Upper lobe of left lung (tissue), 6 donors: ENCODE data around the gene CAB39L. TPM values are rescaled to one million over a fixed set of nuclear protein-coding genes. Genes with fewer than 3 reads are reported as not detected.

ENCODE experiments used
- ATAC-seq, 2 donors: fragments of 200-7000 bp; cut with Tn5 transposase; one replicate each; pipeline ENCODE4 v1.9.1; 2022; ENCODE audit warnings: mild to moderate bottlenecking in 2 of 2, moderate library complexity in 2 of 2; ENCODE audit not compliant: low FRiP score in 2 of 2
- DNase-seq, 2 donors: peaks; one replicate each; pipeline ENCODE4 v3.0.0-alpha.2; 2019 to 2020
- H3K27ac ChIP-seq, 4 donors: fragments of 200-600 bp; sonication (generic); one replicate each; pipeline ENCODE4 v1.5.1; 2016 to 2019
- H3K27me3 ChIP-seq, 4 donors: fragments of 200-600 bp; sonication (generic); one replicate each; pipeline ENCODE4 v1.5.1; 2017 to 2019
- H3K36me3 ChIP-seq, 4 donors: fragments of 200-600 bp; sonication (generic); one replicate each; pipeline ENCODE4 v1.5.1; 2016 to 2019
- H3K4me1 ChIP-seq, 4 donors: fragments of 200-600 bp; sonication (generic); one replicate each; pipeline ENCODE4 v1.5.1; 2018 to 2019
- H3K4me3 ChIP-seq, 4 donors: fragments of 200-600 bp; sonication (generic); one replicate each; pipeline ENCODE4 v1.5.1; 2017 to 2019; ENCODE audit warnings: mild to moderate bottlenecking in 2 of 4, moderate library complexity in 1 of 4
- H3K9me3 ChIP-seq, 4 donors: fragments of 200-600 bp; sonication (generic); one replicate each; pipeline ENCODE4 v1.5.1; 2018 to 2019
- EP300 ChIP-seq, 4 donors: sonication (generic); formaldehyde crosslinking; IDR thresholded peaks; one replicate each; pipeline ENCODE4 v1.5.1; 2017; ENCODE audit warnings: antibody characterized with exemption in 4 of 4, control low read depth in 2 of 4
- POLR2A ChIP-seq, 4 donors: fragments of 450-650 bp; IDR thresholded peaks; one replicate each; pipeline ENCODE4 v1.5.1; 2016 to 2017; ENCODE audit warnings: antibody characterized with exemption in 4 of 4, mild to moderate bottlenecking in 2 of 4
- POLR2AphosphoS5 ChIP-seq, 2 donors: sonication (generic); formaldehyde crosslinking; IDR thresholded peaks; one replicate each; pipeline ENCODE4 v1.5.1; 2017; ENCODE audit warnings: antibody characterized with exemption in 2 of 2
- WGBS, 2 donors: methylation state at CpG; one replicate each; pipeline ENCODE4 v1.1.5; 2017 to 2018; 5-methylcytosine and 5-hydroxymethylcytosine counted together
- total RNA-seq, 6 donors: library from RNA; depleted of rRNA in 4 of 6; stranded (reverse); fragments of >200 nt in 4 of 6; gene quantifications; one replicate each; pipeline versions ENCODE4 v1.1.0 to v1.2.1, GENCODE V29; 2016 to 2021
- TF ChIP-seq, protein P1 (sequence below), 6 experiments: fragments of 450-650 bp in 4 of 6; fragments of 200-600 bp in 2 of 6; sonication (generic) in 2 of 6; IDR thresholded peaks; one replicate each; pipeline ENCODE4 v1.5.1; 2016 to 2019; ENCODE audit warnings: antibody characterized with exemption in 6 of 6
- donor health status: DM: no; HTN: no; CAD: no; lungs with moderate emphysema.
- donor health status: DM: no; HTN: yes; CAD: no; lungs with severe emphysema.

CAB39L gene
- total RNA-seq, 6 donors from 2014 or later = 12.5 to 49.2 (median 19.5) TPM

GRCh38 chr13:49429121-49429520, 14.7 kb downstream of the CAB39L start:
- ATAC-seq (no peak), DNase-seq (no peak)
- Histone ChIP-seq H3K4me3 (no peak overlapping the region), H3K9me3 (no peaks in the 10 kb centered on the region), H3K4me1 (no peaks in the 10 kb centered on the region), H3K36me3 (peaks cover 0 to 5% (median 2%) of the 10 kb centered on the region in 4 donors), H3K27ac (no peak overlapping the region), H3K27me3 (no peaks in the 10 kb centered on the region)
- WGBS, 2 donors = 88 to 90% methylated on average over 1 of the region's 1 CpG
- TF ChIP-seq POLR2AphosphoS5 (IDR thresholded peaks at IDR 0.05) = no peak
- TF ChIP-seq EP300 (IDR thresholded peaks at IDR 0.05) = no peak
- TF ChIP-seq, protein P1, sequence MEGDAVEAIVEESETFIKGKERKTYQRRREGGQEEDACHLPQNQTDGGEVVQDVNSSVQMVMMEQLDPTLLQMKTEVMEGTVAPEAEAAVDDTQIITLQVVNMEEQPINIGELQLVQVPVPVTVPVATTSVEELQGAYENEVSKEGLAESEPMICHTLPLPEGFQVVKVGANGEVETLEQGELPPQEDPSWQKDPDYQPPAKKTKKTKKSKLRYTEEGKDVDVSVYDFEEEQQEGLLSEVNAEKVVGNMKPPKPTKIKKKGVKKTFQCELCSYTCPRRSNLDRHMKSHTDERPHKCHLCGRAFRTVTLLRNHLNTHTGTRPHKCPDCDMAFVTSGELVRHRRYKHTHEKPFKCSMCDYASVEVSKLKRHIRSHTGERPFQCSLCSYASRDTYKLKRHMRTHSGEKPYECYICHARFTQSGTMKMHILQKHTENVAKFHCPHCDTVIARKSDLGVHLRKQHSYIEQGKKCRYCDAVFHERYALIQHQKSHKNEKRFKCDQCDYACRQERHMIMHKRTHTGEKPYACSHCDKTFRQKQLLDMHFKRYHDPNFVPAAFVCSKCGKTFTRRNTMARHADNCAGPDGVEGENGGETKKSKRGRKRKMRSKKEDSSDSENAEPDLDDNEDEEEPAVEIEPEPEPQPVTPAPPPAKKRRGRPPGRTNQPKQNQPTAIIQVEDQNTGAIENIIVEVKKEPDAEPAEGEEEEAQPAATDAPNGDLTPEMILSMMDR (IDR thresholded peaks at IDR 0.05) = no peak

- no peaks in the 10 kb centered on the region for H3K9me3 ChIP-seq
- WGBS, 2 donors = 86 to 93% methylated on average over 2 of the region's 2 CpGs
- H3K27me3 ChIP-seq = no peaks in the 10 kb centered on the region
- peaks cover 0 to 5% (median 0%) of the 10 kb centered on the region in 4 donors for H3K36me3 ChIP-seq
- no peak overlapping the region for H3K27ac ChIP-seq
- ATAC-seq (peak in 1 of 2 donors; percentile 36), DNase-seq (no peak)
- no peak overlapping the region for H3K4me3 ChIP-seq
- TF ChIP-seq POLR2AphosphoS5 (IDR thresholded peaks at IDR 0.05) (no peak), EP300 (IDR thresholded peaks at IDR 0.05) (no peak), POLR2A (IDR thresholded peaks at IDR 0.05) (no peak)
- TF ChIP-seq, protein P1 (IDR thresholded peaks at IDR 0.05) = no peak
- no peaks in the 10 kb centered on the region for H3K4me1 ChIP-seq
Measured at GRCh38 chr13:49428041-49428763, 15.7 kb downstream of the CAB39L start.

- no peaks in the 10 kb centered on the region for H3K9me3 ChIP-seq
- ATAC-seq (no peak), DNase-seq (no peak)
- H3K27me3 ChIP-seq = no peaks in the 10 kb centered on the region
- no peak overlapping the region for H3K4me3 ChIP-seq
- no peaks in the 10 kb centered on the region for H3K36me3 ChIP-seq
- WGBS, 2 donors = 83 to 86% methylated on average over 7 of the region's 7 CpGs
- H3K4me1 ChIP-seq = no peaks in the 10 kb centered on the region
- no peak overlapping the region for H3K27ac ChIP-seq
- TF ChIP-seq, protein P1 (IDR thresholded peaks at IDR 0.05) = no peak
- TF ChIP-seq POLR2AphosphoS5 (IDR thresholded peaks at IDR 0.05) = no peak
- TF ChIP-seq EP300 (IDR thresholded peaks at IDR 0.05) = no peak
- TF ChIP-seq POLR2A (IDR thresholded peaks at IDR 0.05) = no peak
Measured at GRCh38 chr13:49424011-49424560, 19.8 kb downstream of the CAB39L start.

GRCh38 chr13:49421391-49421790, 22.5 kb downstream of the CAB39L start:
- TF ChIP-seq POLR2AphosphoS5 (IDR thresholded peaks at IDR 0.05) (no peak), POLR2A (IDR thresholded peaks at IDR 0.05) (no peak)
- TF ChIP-seq, protein P1 (IDR thresholded peaks at IDR 0.05) = peak in 1 of 6 experiments; percentile 24
- WGBS, 2 donors = 84% methylated on average over 3 of the region's 3 CpGs; no CpG with 5 or more reads in 1 of the 2 donors
- no peaks in the 10 kb centered on the region for H3K9me3 ChIP-seq
- no peaks in the 10 kb centered on the region for H3K36me3 ChIP-seq
- H3K27ac ChIP-seq = no peak overlapping the region
- ATAC-seq = no peak
- H3K27me3 ChIP-seq = no peaks in the 10 kb centered on the region
- no peaks in the 10 kb centered on the region for H3K4me1 ChIP-seq
- no peak overlapping the region for H3K4me3 ChIP-seq
- DNase-seq = no peak

DNA sequence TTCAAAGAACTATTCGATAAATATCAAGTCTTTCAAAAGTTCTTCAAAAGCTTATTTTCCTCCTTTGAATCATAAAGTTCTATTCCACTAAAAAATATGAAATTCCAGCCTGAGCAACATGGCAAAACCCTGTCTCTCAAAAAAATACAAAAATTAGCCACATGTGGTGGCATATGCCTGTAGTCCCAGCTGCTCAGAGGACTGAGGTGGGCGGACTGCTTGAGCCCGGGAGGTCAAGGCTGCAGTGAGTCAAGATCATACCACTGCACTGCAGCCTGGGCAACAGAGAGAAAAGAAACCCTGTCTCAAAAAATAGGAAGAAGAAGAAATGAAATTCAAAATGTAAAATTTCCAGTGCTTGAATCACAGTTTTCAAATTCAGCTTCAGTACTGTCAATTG, 24.6 kb downstream of the CAB39L start:
- no peak for TF ChIP-seq EP300 (IDR thresholded peaks at IDR 0.05)
- TF ChIP-seq, protein P1 (IDR thresholded peaks at IDR 0.05) = no peak
- TF ChIP-seq POLR2AphosphoS5 (IDR thresholded peaks at IDR 0.05) = no peak
- TF ChIP-seq POLR2A (IDR thresholded peaks at IDR 0.05) = no peak
- Histone ChIP-seq H3K27ac (no peak overlapping the region), H3K4me3 (no peak overlapping the region), H3K27me3 (no peaks in the 10 kb centered on the region), H3K36me3 (no peaks in the 10 kb centered on the region), H3K9me3 (no peaks in the 10 kb centered on the region), H3K4me1 (no peaks in the 10 kb centered on the region)
- WGBS, 2 donors = 94 to 98% methylated on average over 3 of the region's 3 CpGs
- ATAC-seq (no peak), DNase-seq (no peak)
